WTC11 (cell line): ENCODE data around the gene JMY.

Experiments
- ARID4B ChIP-seq: sonication (generic); formaldehyde crosslinking; IDR thresholded peaks from 2 replicates; pipeline ENCODE4 v1.8.0; 2023; ENCODE audit warnings: missing genetic modification reagents, mild to moderate bottlenecking, borderline replicate concordance
- CTCF ChIP-seq: fragments of 200-600 bp; IDR thresholded peaks from 2 replicates; pipeline ENCODE4 v1.8.0; 2022; ENCODE audit warnings: antibody characterized with exemption
- GABPB1 ChIP-seq: sonication (generic); formaldehyde crosslinking; IDR thresholded peaks from 2 replicates; pipeline ENCODE4 v1.8.1; 2023; ENCODE audit warnings: mild to moderate bottlenecking, missing genetic modification reagents
- IRF2 ChIP-seq: sonication (generic); formaldehyde crosslinking; IDR thresholded peaks from 2 replicates; pipeline ENCODE4 v1.8.0; 2022; ENCODE audit warnings: low read depth, missing genetic modification reagents, borderline replicate concordance
- MAX ChIP-seq: sonication (generic); formaldehyde crosslinking; IDR thresholded peaks from 2 replicates; pipeline ENCODE4 v1.8.0; 2022; ENCODE audit warnings: mild to moderate bottlenecking, missing genetic modification reagents
- NR1H2 ChIP-seq: sonication (generic); formaldehyde crosslinking; IDR thresholded peaks from 2 replicates; pipeline ENCODE4 v1.9.0; 2021; ENCODE audit warnings: mild to moderate bottlenecking, moderate library complexity, missing genetic modification reagents
- NR3C1 ChIP-seq: sonication (generic); formaldehyde crosslinking; conservative IDR thresholded peaks from 2 replicates; pipeline ENCODE4 v1.8.1; 2023; ENCODE audit warnings: low read depth, mild to moderate bottlenecking, missing genetic modification reagents
- SP1 ChIP-seq: sonication (generic); formaldehyde crosslinking; conservative IDR thresholded peaks from 2 replicates; pipeline ENCODE4 v1.8.1; 2022; ENCODE audit warnings: missing genetic modification reagents
- ZNF263 ChIP-seq: sonication (generic); formaldehyde crosslinking; IDR thresholded peaks from 2 replicates; pipeline ENCODE4 v1.8.1; 2022; ENCODE audit warnings: low read depth, mild to moderate bottlenecking, moderate library complexity, missing genetic modification reagents
- ZNF423 ChIP-seq: fragments of 250-450 bp; sonication (Bioruptor Pico); IDR thresholded peaks from 2 replicates; pipeline ENCODE4 v2.1.2; 2022; ENCODE audit warnings: mild to moderate bottlenecking, moderate library complexity
- ZNF512 ChIP-seq: sonication (generic); formaldehyde crosslinking; IDR thresholded peaks from 2 replicates; pipeline ENCODE4 v1.8.1; 2022; ENCODE audit warnings: missing genetic modification reagents, borderline replicate concordance

- no peak for TF ChIP-seq CTCF
- no peak for TF ChIP-seq ZNF263 (CRISPR knock-in tag)
- no peak for TF ChIP-seq NR3C1 (CRISPR knock-in tag)
- TF ChIP-seq NR1H2 (CRISPR knock-in tag) = no peak
- no peak for TF ChIP-seq ZNF512 (CRISPR knock-in tag)
- TF ChIP-seq SP1 (CRISPR knock-in tag) = no peak
- no peak for TF ChIP-seq GABPB1 (CRISPR knock-in tag)
- TF ChIP-seq ZNF423 (CRISPR knock-in tag) = no peak
- no peak for TF ChIP-seq MAX (CRISPR knock-in tag)
- TF ChIP-seq IRF2 (CRISPR knock-in tag) = no peak
- no peak for TF ChIP-seq ARID4B (CRISPR knock-in tag)
Observed at GRCh38 chr5:79263290-79263689, 27.4 kb downstream of the JMY start.
